ENCODE measurements around the gene HSD17B1. TPM values are rescaled to one million over a fixed set of nuclear protein-coding genes. Genes with fewer than 3 reads are reported as not detected.
A peak's percentile ranks its signal among the peaks of the same experiment; 100 is the strongest.
"Not testable (repeated sequence)": the region's sequence is repeated elsewhere in the genome, so short reads cannot be mapped to it uniquely, and the experiment has no call there.

HSD17B1 gene
- total RNA-seq (2016; rRNA removed; fragmentation: Illumina TruSeq; extraction: Trizol) (0.77 and 0.93 TPM in 2 replicates), polyA plus RNA-seq (2011; rRNA removed) (0.34 and 0.54 TPM in 2 replicates), polyA minus RNA-seq (2011; rRNA and poly(A)+ RNA removed; ENCODE audit: low replicate concordance) (0.94 and 1.4 TPM in 2 replicates), Bru-seq, nascent RNA (percentile 35 among the genes with signal in this experiment), BruChase-seq, experiment 1, labeled RNA remaining after a 6-hour chase (percentile 47 among the genes with signal in this experiment), BruChase-seq, experiment 2, labeled RNA remaining after a 2-hour chase (percentile 48 among the genes with signal in this experiment)
- total RNA-seq (2016; cell fraction: cytosol; rRNA removed; fragmentation: Illumina TruSeq; extraction: Trizol; ENCODE audit: low read depth) = 0.88 and 1.6 TPM in 2 replicates
- total RNA-seq (2016; cell fraction: insoluble cytoplasmic fraction; rRNA removed; fragmentation: Illumina TruSeq; extraction: Trizol) = 1.00 and 1.1 TPM in 2 replicates
- total RNA-seq (2016; cell fraction: membrane; rRNA removed; fragmentation: Illumina TruSeq; extraction: Trizol) = 0.71 and 0.90 TPM in 2 replicates
- total RNA-seq (2016; cell fraction: nucleus; rRNA removed; fragmentation: Illumina TruSeq; extraction: Trizol) = 0.53 and 1.1 TPM in 2 replicates
- 0.22 and 0.75 TPM in 2 replicates for polyA plus RNA-seq (2011; cell fraction: cytosol; rRNA removed)
- polyA plus RNA-seq (2011; cell fraction: nucleus; rRNA removed) = 2.1 and 2.9 TPM in 2 replicates
- polyA plus RNA-seq (2012) = 3.1 and 4.6 TPM in 2 replicates
- 0.66 and 0.93 TPM in 2 replicates for polyA plus RNA-seq (2016; cell fraction: cytosol; fragmentation: Illumina TruSeq; extraction: Trizol; ENCODE audit: low read depth)
- polyA plus RNA-seq (2016; cell fraction: insoluble cytoplasmic fraction; fragmentation: Illumina TruSeq; extraction: Trizol; ENCODE audit: low read depth) = 0.40 and 0.55 TPM in 2 replicates
- polyA plus RNA-seq (2016; cell fraction: membrane; fragmentation: Illumina TruSeq; extraction: Trizol; ENCODE audit: low read depth) = 0.49 TPM in 2 replicates
- polyA plus RNA-seq (2016; cell fraction: nucleus; fragmentation: Illumina TruSeq; extraction: Trizol; ENCODE audit: insufficient read depth, low read depth) = 1.3 and 1.4 TPM in 2 replicates
- 0.62 and 0.89 TPM in 2 replicates for polyA minus RNA-seq (2011; cell fraction: cytosol; rRNA and poly(A)+ RNA removed)
- polyA minus RNA-seq (2011; cell fraction: nucleus; rRNA and poly(A)+ RNA removed) = 1.2 and 1.3 TPM in 2 replicates
- long read RNA-seq, experiment 1 = 0 reads
- long read RNA-seq, experiment 2, partial matches to known transcripts = 2 of 2 reads
- long read RNA-seq, experiment 2, other reads (novel, unspliced or antisense) = 0 of 2 reads

- ATAC-seq; FAIRE-seq; DNase-seq (ENCODE audit: low spot score); H3K36me3 ChIP-seq (replicated peaks in 1 of 2; ENCODE audit: control insufficient read depth in 1 of 2, insufficient read depth in 2 of 2, low read length in 2 of 2); in situ Hi-C loops (cut with HindIII; ENCODE audit: extremely low pct_ligation_motif_present, low pct_unique_long_range_greater_than_20kb); H3K9me3 ChIP-seq (ENCODE audit: low read length); H3K27me3 ChIP-seq (ENCODE audit: control insufficient read depth in 1 of 2, insufficient read depth in 2 of 2, low read length in 2 of 2); BruUV-seq (replicated peaks); H2AFZ ChIP-seq (ENCODE audit: low read length); H4K20me1 ChIP-seq (ENCODE audit: insufficient read depth, low read length); CTCF ChIA-PET (ENCODE audit: low intra/inter-chr PET ratio, low total read pairs); intact Hi-C loops (cut with micrococcal nuclease; ENCODE audit: unreplicated experiment): not testable (repeated sequence)
- POLR2A ChIA-PET = interaction anchor here (1.6 to 4.4 kb wide), 5 partner anchors 11 to 57 kb away, joined by 4 to 80 read pairs (median 47); partner anchors contain the start of genes COASY, MLX, NAGLU and PSMC3IP
- WGBS (ENCODE audit: low lambda C conversion rate) = 93% methylated on average over 15 of the region's 15 CpGs
- H3K4me2 ChIP-seq (ENCODE audit: low read depth, low read length) = peak within 1 kb of the TSS; percentile 100
- H3K4me1 ChIP-seq (ENCODE audit: insufficient read depth, low read length) = peaks cover 57% of the 10 kb centered on the region
- peak within 1 kb of the TSS; percentile 88 to 100 (median 94); a peak in 5 of 6 replicates for H3K4me3 ChIP-seq (replicated peaks in 1 of 3; ENCODE audit: insufficient read depth in 1 of 3, low read depth in 2 of 3, low read length in 3 of 3)
- peaks cover 18% of the 10 kb centered on the region for H3K79me2 ChIP-seq (ENCODE audit: insufficient read depth, low read length)
- peak within 1 kb of the TSS; percentile 97 for H3K9ac ChIP-seq (ENCODE audit: insufficient read depth, low read depth, low read length)
- peak within 1 kb of the TSS; percentile 87 for H3K27ac ChIP-seq (ENCODE audit: extremely low read length, insufficient read depth, low read length)
- 0 out of 2 replicates have a peak, but pooled peaks have one; percentile 6 for TF ChIP-seq ZSCAN21 (CRISPR knock-in tag; IDR thresholded peaks at IDR 0.05; ENCODE audit: borderline replicate concordance)
Measured at GRCh38 chr17:42552736-42553135, at the start of gene HSD17B1. Gene HSD17B1 (plus strand): TSS chr17:42552923. CDS start chr17:42552934, 11 bp downstream.

- Histone ChIP-seq H3K79me2 (ENCODE audit: insufficient read depth, low read length) (no peaks in the 10 kb centered on the region), H4K20me1 (ENCODE audit: insufficient read depth, low read length) (no peaks in the 10 kb centered on the region), H3K4me2 (ENCODE audit: low read depth, low read length) (no peak overlapping the region), H3K9ac (ENCODE audit: insufficient read depth, low read depth, low read length) (no peak overlapping the region), H3K36me3 (replicated peaks in 1 of 2; ENCODE audit: control insufficient read depth in 1 of 2, insufficient read depth in 2 of 2, low read length in 2 of 2) (peaks cover 41 to 68% of the 10 kb centered on the region in 2 experiments), H3K9me3 (ENCODE audit: low read length) (no peaks in the 10 kb centered on the region), H3K27ac (ENCODE audit: extremely low read length, insufficient read depth, low read length) (no peak overlapping the region), H3K4me1 (ENCODE audit: insufficient read depth, low read length) (no peaks in the 10 kb centered on the region), H2AFZ (ENCODE audit: low read length) (no peak overlapping the region), H3K27me3 (ENCODE audit: control insufficient read depth in 1 of 2, insufficient read depth in 2 of 2, low read length in 2 of 2) (no peaks in the 10 kb centered on the region), H3K4me3 (replicated peaks in 1 of 3; ENCODE audit: insufficient read depth in 1 of 3, low read depth in 2 of 3, low read length in 3 of 3) (no peak overlapping the region)
- no peak for ATAC-seq
- in situ Hi-C loops (cut with HindIII; ENCODE audit: extremely low pct_ligation_motif_present, low pct_unique_long_range_greater_than_20kb) (no loop called here), intact Hi-C loops (cut with micrococcal nuclease; ENCODE audit: unreplicated experiment) (no loop called here)
- DNase-seq (ENCODE audit: low spot score) = no peak
- WGBS (ENCODE audit: low lambda C conversion rate) = 97% methylated on average over 1 of the region's 1 CpG
- no TSS peak for BruUV-seq (replicated peaks)
- ChIA-PET CTCF (ENCODE audit: low intra/inter-chr PET ratio, low total read pairs) (interaction anchor here (1.2 kb wide), 1 partner anchor 180 kb away, joined by 3 read pairs; no protein-coding TSS in a partner anchor), POLR2A (no interaction called here)
- no peak for FAIRE-seq
- TF ChIP-seq, protein P1, sequence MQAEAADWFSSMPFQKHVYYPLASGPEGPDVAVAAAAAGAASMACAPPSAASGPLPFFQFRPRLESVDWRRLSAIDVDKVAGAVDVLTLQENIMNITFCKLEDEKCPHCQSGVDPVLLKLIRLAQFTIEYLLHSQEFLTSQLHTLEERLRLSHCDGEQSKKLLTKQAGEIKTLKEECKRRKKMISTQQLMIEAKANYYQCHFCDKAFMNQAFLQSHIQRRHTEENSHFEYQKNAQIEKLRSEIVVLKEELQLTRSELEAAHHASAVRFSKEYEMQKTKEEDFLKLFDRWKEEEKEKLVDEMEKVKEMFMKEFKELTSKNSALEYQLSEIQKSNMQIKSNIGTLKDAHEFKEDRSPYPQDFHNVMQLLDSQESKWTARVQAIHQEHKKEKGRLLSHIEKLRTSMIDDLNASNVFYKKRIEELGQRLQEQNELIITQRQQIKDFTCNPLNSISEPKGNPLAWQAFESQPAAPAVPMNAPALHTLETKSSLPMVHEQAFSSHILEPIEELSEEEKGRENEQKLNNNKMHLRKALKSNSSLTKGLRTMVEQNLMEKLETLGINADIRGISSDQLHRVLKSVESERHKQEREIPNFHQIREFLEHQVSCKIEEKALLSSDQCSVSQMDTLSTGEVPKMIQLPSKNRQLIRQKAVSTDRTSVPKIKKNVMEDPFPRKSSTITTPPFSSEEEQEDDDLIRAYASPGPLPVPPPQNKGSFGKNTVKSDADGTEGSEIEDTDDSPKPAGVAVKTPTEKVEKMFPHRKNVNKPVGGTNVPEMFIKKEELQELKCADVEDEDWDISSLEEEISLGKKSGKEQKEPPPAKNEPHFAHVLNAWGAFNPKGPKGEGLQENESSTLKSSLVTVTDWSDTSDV (CRISPR knock-in tag; IDR thresholded peaks at IDR 0.05) = no peak
- TF ChIP-seq ZNF543 (CRISPR knock-in tag; IDR thresholded peaks at IDR 0.05) (no peak), ZBTB42 (CRISPR knock-in tag; IDR thresholded peaks at IDR 0.05) (no peak), TEAD3 (CRISPR knock-in tag; optimal IDR thresholded peaks at IDR 0.05; ENCODE audit: borderline replicate concordance) (no peak), SIX1 (CRISPR knock-in tag; IDR thresholded peaks at IDR 0.05; ENCODE audit: borderline replicate concordance) (no peak), ZNF580 (CRISPR knock-in tag; IDR thresholded peaks at IDR 0.05; ENCODE audit: borderline replicate concordance, low read depth) (no peak), ZNF234 (CRISPR knock-in tag; conservative IDR thresholded peaks at IDR 0.05) (no peak), ZNF34 (CRISPR knock-in tag; IDR thresholded peaks at IDR 0.05; ENCODE audit: borderline replicate concordance) (no peak), GFI1 (CRISPR knock-in tag; IDR thresholded peaks at IDR 0.05; ENCODE audit: borderline replicate concordance) (no peak)
Measured at GRCh38 chr17:42502926-42503325, 49.8 kb upstream of the HSD17B1 start.
